GM21515 (cell line): ENCODE data around the gene SNRPF.

Experiments
- ATAC-seq: cut with Tn5 transposase; IDR thresholded peaks from one replicate; pipeline ENCODE4 v1.9.1; 2021; ENCODE audit not compliant: unreplicated experiment

The SNRPF gene

DNA sequence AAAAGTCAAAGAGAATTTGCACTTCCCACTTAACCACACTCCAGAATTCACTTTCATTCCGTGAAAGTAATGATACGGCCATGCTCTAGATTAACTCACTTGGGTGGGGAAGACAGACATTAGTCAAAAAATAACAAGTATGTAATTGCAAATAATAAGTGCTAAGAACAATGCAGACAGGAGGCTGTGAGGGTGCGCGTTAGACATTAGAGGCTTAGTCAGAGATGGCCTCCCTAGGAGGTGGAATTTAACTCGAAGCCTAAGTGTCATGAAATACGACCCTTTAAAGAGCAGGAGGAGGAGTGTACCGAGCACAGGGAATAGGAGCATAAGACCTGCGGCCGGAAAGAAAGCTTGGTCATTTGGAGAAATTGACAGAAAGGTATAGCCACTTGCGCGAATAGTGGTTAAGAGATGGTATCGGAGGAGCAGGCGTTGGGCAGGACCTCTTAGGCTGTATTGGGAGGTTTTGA, 628 bp downstream of the SNRPF start:
- ATAC-seq, result no peak

DNA sequence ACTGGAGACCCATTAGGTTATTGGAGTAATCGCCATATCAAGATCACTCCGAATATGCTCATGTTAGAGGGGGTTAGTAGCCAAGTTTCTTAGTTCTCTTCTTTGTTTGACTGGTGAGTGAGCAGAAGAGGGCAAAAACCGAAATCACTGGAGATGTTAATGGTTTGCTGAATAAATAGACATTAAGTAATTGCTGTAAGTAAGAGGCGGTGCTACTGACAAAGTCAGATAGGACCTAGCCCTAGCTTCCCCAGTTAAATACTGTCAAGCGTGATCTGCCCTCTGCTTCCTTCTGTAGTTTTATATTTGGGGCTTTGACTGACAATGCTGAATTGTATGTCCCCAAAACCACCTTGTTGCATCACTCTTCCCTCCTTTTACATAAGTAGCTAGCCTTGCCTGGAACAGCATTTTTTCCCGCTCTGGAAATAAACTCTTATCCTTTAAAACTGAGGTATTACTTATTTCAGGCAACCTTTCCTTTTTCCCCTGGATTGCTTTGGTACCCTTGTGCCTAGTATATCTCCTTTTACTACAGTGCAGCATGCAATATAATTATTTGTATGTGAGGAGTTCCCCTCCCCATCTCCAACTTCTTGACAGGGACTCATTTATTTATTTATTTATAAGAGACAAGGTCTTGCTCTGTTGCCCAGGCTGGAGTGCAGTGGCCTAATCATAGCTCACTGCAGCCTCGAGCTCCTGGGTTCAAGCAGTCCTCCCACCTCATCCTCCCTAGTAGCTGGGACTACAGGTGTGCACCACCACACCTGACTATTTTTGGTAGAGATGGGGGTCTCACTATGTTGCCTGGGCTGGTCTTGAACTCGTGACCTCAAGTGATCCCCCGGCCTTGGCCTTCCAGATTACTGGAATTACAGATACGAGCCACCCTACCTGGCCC, 1.4 kb downstream of the SNRPF start:
- no peak for ATAC-seq

DNA sequence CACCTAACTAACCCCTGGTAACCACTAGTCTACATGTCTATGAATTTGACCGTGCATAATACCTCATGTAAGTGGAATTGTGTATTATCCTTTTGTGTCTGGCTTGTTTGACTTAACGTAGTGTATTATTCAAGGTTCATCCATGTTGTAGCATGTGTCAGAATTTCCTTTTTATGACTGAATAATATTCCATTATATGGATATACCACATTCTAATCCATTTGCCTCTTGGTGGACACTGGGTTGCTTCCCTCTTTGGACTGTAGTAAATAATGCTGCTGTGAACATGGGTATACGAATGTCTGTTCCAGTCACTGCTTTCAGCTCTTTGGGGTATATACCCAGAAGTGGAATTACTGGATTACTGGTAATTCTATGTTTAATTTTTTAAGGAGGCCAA, 3.3 kb downstream of the SNRPF start:
- ATAC-seq, result no peak

DNA sequence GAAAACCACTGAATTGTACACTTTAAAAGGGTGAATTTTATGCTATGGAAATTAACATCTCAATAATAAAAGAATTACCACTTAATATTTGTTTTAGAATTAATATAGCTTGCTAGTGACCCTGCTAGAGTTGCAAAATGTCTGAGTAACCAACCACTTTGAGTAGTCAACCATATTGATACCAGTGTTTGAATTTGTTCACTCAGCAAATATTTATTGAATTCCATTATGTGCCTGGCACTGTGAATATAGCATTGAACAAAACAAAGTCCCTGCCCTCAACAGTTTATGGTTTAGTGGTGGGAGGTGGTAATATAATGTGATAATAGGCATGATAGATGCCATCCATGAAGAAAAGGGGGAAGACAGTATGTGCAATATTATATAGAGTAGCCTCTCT, 4.6 kb downstream of the SNRPF start:
- ATAC-seq, result no peak

DNA sequence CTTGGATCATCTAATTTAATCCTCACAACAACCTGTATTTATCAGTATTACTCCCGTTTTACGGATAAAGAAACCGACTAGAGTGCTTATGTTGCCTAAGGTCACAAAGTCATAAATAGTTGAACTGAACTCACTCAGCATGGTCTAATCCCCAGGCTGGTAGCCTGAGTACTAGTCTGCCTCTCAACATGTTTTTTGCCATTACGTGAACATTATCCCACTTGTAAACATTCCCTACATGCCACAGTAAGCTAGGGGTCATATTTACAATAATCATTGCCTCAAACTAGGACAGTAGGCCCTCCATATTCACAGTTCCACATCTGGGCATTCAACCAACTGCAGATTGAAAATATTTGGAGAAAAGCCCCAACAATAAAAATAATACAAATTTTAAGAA, 12.1 kb downstream of the SNRPF start:
- no peak for ATAC-seq

DNA sequence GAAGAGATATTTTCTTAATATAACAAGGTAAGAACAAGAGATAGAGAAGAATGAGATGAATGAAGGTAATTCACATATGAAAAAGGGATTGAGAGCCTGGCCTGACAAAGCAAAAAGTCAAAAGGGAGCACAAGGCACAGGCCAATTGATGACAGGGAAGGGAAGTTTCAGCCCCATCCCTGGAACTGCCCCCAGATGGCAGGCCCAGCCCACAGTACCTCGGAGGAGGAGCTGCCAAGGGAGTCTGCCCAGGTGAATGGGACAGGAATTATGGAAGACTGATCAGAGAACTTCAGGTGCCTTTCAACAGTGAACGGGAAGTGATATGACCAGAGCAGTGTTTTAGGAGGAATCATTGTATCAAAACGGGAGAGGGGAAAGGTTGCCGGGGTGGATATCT, 15.7 kb downstream of the SNRPF start:
- no peak for ATAC-seq

DNA sequence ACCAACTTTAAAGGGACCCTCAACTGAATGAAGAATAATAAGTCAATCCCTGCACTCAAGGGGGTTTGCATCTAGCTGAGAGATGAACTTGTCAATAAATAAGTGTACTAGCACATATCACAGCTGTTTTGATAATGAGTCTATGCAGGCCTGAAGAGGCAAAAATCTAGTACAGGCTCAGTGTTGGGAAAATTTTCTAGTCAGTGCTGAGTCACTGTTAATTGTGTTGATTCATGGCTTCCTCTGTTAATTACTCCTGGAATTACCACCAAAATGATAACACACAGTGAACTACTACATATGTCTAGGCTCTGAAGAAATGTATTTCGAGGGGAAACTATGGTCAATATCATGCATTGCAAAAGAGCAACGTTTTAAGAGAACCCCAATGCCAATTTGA, 18.9 kb downstream of the SNRPF start:
- no peak for ATAC-seq

DNA sequence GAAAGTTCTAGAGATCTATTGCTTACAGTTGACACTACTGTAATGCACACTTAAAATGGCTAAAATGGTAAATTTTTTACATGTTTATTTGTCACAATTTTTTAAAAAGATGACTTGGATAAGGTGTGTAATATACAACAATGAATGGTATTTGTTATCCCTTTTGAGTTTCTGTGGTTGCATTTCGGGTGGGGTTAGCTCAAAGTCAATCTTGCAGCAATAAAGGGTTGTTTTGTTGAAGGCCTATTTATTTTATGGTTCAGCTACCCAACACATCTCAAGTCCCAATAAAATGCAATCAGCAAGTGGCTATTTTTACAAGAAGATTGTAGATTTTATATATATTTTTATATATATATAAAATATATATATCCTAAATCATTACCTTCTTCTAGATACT, 22.1 kb downstream of the SNRPF start:
- no peak for ATAC-seq

DNA sequence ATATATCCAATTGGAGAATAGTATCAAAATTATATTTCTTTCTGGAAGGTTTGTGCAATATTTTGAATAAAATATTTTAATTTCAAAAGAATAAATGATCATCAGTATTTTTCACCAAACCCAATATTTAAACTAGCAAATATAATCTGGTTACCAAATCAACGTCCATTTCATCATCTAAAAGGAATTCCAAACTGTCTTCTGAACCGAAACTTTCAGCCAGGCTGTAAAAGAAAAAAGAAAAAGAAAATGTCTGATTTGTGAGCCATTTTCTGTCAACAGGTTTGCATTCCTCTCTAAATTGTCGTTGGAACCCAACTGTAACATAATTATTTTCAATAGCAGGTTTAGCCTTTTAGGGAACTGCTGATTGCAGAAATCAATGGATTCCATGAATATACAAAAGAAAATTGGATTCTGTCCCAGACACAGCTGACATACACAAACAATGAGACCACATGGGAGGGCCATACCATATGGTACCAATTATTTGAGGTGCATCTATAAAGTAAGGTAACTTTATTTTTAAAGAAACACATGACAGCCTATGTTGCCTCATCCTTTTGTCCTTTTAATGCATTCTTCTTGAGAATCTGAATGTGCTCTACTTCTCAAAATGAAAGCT, 22.7 kb downstream of the SNRPF start:
- no peak for ATAC-seq

DNA sequence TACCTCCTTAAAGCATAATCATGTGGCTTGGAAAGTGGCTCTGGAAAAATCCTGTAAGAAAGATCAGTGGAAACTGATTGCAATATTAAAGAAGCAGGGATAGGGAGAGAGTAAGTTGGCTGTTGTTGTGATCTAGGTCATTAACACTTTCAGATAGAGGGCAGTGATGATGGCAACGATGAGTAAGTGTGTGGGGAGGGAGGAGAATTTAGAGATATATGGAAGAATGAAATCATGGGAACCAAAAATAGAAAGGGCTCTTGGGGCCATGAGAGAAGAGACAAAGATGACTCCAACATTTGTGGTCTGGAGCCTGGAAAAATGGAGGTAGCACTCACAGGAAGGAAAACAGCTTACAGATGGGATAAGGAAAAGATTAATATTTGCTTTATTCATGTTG, 23.3 kb downstream of the SNRPF start:
- no peak for ATAC-seq

DNA sequence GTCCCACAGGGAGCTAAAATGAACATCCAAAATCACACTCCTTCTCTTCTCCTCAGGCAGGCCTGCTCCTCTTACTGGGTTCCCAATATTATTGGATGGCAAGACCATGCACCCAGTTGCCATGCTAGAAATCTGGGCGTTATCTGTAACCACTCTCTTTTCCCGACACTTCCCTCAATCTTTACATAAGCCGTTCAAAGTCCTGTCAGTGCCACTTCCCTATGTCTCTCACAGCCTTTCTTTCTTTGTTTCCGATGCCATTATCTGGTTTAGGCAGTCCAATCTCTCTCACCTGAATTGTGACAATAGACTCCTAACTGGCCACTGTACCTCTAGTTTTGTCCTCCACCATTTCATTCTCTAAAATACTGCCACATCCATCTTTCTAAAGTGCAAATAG, 24.1 kb downstream of the SNRPF start:
- no peak for ATAC-seq

DNA sequence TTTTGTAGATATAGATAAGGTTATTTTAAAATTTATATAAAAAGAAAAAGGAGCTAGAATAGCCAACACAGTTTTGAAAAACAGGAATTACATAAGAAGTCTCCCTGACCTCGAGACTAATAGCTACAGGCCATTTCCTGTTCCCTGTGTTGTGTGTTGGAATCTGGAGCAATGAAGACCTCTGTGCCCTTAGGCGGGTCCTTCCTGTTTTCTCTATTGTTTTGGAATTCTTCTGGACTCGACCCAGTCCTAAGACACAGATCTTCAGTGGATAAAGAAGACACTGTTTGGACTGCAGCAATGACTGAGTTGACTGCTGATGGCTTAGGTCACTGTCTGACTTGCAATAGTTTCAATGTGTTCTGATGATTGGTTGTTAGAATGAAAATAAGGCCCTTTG, 26.2 kb downstream of the SNRPF start:
- ATAC-seq, result no peak

DNA sequence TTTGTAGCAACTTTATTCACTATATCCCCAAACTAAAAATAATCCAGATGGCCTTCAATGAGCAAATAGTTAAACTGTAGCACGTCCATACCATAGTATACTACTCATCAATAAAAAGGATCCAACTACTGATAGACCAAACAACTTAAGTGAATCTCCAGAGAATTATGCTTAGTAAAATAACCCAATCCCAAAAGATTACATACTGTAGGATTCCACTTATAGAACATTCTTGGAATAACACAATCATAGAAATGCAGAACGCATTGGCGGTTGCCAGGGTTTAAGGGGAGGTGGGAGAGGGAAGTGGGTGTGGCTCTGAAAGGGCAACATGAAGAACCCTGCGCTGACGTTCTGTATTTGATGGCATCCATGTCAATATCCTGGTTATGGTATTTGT, 28.6 kb downstream of the SNRPF start:
- no peak for ATAC-seq

DNA sequence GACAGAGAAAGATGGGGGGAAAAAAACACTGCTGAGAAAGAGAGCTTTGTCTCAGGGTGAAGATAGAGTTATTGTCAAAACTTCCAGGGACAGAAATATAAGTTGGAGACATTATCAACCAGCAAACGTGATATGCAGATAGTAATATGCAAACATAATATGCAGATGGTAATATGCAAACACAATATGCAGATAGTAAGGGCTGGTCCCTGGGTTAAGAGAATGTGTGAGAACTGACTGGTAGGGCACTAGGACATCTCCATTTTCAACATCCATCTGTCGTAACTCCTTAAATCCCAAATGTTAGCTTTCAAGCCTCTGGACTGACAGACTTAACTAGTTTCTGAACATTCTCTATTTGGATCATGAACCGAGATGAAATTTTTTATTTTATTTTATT, 32.2 kb downstream of the SNRPF start:
- no peak for ATAC-seq

DNA sequence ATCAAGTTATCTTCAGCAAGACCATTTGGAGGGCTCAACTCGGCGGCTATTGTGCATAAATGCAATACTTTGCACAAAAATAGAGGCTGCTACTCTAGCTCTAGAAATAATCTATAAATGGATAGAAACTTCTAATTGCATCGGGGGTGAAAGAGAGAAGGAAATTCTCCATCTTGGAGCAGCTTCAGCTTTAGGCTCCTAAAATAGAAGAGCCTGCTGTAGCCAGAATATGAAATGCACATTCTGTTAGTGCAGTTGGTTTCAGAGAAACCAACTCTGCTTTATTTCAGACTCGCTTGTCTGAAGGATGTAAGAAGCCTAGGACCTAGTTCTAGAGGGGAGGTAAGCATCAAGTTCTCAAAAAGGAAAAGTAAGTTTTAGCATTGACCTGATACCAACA, 38.1 kb downstream of the SNRPF start:
- ATAC-seq, result no peak

DNA sequence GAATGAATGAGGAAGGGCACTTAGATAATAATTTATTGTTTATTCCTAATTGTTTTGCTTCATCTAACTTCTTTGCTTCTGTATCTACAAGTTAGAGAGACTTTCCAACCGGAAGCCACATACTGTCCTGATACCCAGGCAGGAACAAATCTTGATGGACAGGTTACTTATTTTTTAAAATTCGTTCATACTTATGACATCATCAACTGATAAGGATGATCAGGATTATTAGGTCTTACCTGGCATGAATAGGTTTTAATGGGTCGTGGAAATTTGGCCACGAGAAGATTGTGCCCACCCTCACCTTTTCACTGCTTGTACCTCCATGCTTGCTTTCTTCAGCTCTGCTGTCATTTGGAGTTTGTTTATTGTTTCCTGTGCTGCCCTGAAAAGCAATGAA, 39.3 kb downstream of the SNRPF start:
- no peak for ATAC-seq

DNA sequence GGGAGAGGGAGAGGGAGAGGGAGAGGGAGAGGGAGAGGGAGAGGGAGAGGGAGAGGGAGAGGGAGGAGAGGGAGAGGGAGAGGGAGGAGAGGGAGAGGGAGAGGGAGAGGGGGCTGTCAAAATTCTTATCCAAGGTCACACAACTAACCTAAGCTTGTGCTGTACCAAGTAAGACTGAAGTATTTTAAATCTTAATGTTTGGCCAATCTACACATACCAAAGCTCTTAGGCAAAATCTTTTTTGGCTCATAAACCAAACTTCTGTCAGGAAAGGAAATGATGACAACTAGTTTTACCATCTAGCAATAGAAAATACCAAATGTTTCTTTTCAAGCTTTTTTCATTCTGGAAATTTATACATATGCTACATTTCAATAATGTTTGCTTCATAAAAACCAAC, 49.8 kb downstream of the SNRPF start:
- ATAC-seq, result no peak

DNA sequence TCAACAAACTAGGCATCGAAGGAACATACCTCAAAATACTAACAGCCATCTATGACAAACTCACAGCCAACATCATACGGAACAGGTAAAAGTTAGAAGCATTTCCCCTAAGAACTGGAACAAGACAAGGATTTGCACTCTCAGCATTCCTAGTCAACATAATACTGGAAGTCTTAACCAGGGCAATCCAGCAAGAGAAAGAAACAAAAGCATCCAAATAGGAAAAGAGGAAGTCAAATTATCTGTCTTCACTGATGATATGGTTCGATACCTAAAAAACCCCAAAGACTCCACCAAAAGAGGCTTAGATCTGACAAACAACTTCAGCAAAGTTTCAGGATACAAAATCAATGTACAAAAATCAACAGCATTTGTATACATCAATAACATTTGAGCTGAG, 51.1 kb downstream of the SNRPF start:
- no peak for ATAC-seq
